Spleen (tissue), 7 donors: ENCODE data around the gene PRDM5.

Experiments
- POLR2AphosphoS5 ChIP-seq, 3 donors: sonication (generic); formaldehyde crosslinking; IDR thresholded peaks; one replicate each; pipeline ENCODE4 v1.5.1; 2017; ENCODE audit warnings: antibody characterized with exemption in 3 of 3
- TF ChIP-seq, protein P1 (sequence below), 11 experiments: fragments of 200-600 bp in 7 of 11; fragments of 450-650 bp in 4 of 11; sonication (generic) in 4 of 11; IDR thresholded peaks in 8 of 11; conservative IDR thresholded peaks in 3 of 11; 1 replicate in 7 of 11; 2 replicates in 4 of 11; pipeline versions ENCODE4 v1.4.0 to v1.8.0; 2016 to 2021; ENCODE audit warnings: antibody characterized with exemption in 11 of 11, inconsistent platforms in 4 of 11, mild to moderate bottlenecking in 1 of 11
- donor health status: DM: no; HTN: no; CAD: no; lungs with moderate emphysema.
- donor health status: DM: no; HTN: no; CAD: no.
- donor health status: DM: no; HTN: no; CAD: no.

DNA sequence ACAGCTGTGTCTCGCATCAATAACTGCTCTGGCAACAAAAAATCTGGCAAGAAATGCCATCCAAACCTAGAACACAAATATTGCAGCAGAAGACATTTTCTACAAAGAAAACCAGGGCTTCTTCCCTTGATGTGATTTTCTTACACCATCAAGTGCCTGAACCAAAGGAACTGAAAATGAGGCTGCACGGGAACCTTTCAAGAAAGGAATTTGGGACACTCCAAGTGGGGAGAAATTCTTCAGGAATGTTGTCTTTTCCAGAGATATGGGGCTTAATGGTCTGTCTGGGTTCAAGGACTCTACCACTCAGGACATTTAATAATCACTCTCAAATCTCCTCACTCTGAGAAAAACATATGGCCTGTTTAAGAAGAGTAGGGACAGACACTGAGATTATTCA is 57.6 kb downstream of the PRDM5 start:
- TF ChIP-seq, protein P1, sequence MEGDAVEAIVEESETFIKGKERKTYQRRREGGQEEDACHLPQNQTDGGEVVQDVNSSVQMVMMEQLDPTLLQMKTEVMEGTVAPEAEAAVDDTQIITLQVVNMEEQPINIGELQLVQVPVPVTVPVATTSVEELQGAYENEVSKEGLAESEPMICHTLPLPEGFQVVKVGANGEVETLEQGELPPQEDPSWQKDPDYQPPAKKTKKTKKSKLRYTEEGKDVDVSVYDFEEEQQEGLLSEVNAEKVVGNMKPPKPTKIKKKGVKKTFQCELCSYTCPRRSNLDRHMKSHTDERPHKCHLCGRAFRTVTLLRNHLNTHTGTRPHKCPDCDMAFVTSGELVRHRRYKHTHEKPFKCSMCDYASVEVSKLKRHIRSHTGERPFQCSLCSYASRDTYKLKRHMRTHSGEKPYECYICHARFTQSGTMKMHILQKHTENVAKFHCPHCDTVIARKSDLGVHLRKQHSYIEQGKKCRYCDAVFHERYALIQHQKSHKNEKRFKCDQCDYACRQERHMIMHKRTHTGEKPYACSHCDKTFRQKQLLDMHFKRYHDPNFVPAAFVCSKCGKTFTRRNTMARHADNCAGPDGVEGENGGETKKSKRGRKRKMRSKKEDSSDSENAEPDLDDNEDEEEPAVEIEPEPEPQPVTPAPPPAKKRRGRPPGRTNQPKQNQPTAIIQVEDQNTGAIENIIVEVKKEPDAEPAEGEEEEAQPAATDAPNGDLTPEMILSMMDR (IDR thresholded peaks at IDR 0.05 in 8 of 11, conservative IDR thresholded peaks at IDR 0.05 in 3 of 11): no peak
- TF ChIP-seq POLR2AphosphoS5 (IDR thresholded peaks at IDR 0.05): no peak
